NOMO-1 (cell line): Measurements from ENCODE around the gene MN1.

Experiments
- DNase-seq, 2 experiments: peaks; one replicate each; lab custom pipeline; 2025; ENCODE audit not compliant: unreplicated experiment in 2 of 2; lab: John Stamatoyannopoulos, UW

The MN1 gene

GRCh38 chr22:27827604-27828587 is 26.3 kb upstream of the MN1 start:
- DNase-seq, result no peak

DNA sequence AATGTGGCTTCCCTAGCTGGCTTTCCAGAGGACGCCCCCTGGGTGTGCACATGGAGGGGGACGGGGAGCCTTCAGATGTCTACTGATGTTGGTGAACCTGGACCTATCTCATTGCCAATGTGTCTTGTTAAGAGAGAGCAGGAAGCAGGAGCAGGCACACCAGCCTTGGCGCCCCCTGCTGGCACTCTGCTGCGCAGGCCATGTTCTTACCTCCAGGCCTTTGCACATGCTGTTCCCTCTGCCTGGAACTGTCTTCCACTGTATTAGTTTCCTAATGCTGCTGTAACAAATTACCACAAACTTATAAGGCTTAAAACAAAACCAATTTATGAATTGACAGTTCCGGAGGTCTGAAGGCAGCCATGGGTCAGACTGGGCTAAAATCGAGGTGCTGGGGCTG is 23.6 kb upstream of the MN1 start:
- no peak for DNase-seq

DNA sequence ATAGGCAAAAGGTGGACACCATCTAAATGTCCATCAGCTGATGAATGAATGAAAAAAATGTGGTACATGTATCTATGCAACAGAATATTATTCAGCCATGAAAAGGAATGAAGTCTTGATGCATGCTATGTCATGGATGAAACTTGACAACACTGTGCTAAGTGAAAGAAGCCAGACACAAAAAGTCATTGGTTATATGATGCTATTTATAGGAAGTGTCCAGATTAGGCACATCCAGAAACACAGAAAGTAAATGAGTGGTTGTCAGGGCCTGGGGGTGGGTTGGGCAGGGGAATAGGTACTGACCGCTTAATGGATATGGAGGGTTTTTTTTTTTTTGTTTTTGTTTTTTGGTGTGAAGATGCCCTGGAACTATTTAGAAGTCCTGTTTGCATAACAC is 21.7 kb upstream of the MN1 start:
- DNase-seq, result no peak

DNA sequence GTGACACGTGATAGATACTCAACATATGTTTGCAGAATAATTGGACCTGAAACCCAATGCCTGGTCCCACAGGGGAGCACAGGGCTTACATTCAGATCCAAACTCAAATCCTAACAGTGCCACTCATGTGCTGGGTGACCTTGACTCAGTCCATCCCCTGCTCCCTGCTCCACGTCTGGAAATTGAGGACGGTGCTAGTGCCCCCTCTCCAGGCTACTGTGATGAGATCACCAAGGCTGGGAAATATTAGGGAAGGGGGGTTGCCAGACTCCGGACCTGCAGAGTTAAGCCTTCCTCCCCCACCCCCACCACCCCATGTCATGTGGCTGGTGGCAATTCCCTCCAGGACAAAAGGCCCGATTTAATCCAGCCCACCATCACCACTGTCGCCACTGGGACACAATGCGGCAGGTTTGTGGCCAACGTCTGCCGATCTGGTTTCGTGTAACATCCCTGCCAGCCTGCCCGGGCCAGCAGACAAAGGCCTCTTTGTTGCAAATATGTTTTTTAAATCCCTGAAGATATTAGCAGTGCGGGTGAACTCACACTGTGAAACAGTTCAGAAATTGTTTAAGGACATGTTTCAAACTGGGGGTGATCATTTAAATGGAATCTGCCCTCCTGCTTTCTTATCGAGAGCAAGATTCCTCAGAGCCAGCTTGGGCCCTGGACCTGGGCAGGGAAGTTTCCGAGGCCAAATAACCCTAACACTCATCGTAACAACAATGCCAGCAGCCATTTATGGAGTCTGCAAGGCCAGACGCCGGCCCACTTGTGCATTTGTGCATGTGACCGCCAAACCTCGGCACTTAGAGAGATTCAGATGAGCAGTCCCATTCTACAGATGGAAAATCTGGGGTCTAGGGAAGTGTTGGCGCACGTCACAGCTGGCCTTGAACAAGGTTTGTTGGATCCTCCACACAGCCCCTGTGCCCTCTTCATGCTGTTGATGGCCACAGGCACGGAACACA is 19.6 kb upstream of the MN1 start:
- DNase-seq, result no peak

GRCh38 chr22:27816552-27816951 is 15.0 kb upstream of the MN1 start:
- DNase-seq, result no peak

DNA sequence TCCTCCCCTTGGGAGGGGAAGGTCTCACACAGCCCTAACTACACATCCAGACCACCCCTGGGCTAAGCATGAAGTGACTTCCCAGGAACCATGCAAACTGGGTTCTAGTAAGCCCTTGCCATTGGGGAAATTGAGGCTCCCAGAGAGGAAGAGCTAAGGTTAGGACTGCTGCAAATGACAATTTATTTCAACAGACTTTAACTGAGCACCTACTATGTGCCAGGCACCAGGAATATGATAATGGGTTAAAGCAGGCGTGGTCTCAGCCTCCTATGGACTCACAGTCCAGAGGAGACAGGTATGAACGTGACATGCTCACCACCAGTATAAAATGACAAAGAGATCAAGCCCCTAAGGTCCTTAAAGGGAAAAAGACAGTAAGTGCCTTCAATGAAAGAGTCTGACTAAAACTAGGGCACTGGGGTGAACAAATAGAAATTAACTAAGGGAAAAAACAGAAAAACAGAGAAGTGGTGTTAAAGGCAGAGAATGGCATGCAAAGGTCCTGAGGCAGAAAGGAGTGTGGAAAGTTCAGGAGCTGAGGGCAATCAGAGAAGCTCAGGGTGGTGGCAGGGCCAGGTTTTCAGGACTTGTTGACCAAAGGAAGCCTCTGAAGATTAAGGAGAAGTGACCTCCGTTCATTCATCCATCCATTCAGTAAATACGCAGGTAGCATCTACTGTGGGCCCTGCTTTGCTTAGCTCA is 14.4 kb upstream of the MN1 start:
- no peak for DNase-seq

DNA sequence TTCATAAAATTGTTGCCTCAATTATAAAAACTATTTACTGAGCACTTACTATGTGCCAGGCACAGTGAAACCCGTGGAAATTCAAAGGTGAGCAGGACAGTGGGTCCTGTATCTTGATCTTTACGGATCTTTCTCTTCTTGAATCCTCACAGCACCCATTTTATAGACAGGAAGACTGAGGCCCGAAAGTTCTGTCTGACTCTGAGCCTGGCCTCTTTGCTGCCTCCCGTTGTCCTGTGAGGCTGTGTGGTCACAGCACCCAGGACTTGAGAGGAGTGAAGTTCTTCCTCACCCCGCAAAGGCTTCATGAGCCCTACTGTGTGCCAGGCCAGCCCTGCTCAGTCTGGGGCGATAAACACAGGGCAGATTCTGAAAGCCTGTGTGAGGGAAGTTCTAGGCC is 13.4 kb upstream of the MN1 start:
- DNase-seq, result no peak

- DNase-seq, result no peak
Measured at GRCh38 chr22:27811778-27812177, 10.2 kb upstream of the MN1 start.

GRCh38 chr22:27810609-27811151 is 9.1 kb upstream of the MN1 start:
- no peak for DNase-seq

GRCh38 chr22:27809700-27810608 is 8.4 kb upstream of the MN1 start:
- DNase-seq, result no peak

GRCh38 chr22:27809226-27809603 is 7.7 kb upstream of the MN1 start:
- no peak for DNase-seq

- no peak for DNase-seq
Measured at GRCh38 chr22:27808451-27809225, 7.1 kb upstream of the MN1 start.

GRCh38 chr22:27805841-27806240 is 4.3 kb upstream of the MN1 start:
- no peak for DNase-seq

GRCh38 chr22:27804470-27805297 is 3.1 kb upstream of the MN1 start:
- peak; percentile 39 to 60 for DNase-seq

GRCh38 chr22:27803841-27804415 is 2.4 kb upstream of the MN1 start:
- DNase-seq, result no peak

DNA sequence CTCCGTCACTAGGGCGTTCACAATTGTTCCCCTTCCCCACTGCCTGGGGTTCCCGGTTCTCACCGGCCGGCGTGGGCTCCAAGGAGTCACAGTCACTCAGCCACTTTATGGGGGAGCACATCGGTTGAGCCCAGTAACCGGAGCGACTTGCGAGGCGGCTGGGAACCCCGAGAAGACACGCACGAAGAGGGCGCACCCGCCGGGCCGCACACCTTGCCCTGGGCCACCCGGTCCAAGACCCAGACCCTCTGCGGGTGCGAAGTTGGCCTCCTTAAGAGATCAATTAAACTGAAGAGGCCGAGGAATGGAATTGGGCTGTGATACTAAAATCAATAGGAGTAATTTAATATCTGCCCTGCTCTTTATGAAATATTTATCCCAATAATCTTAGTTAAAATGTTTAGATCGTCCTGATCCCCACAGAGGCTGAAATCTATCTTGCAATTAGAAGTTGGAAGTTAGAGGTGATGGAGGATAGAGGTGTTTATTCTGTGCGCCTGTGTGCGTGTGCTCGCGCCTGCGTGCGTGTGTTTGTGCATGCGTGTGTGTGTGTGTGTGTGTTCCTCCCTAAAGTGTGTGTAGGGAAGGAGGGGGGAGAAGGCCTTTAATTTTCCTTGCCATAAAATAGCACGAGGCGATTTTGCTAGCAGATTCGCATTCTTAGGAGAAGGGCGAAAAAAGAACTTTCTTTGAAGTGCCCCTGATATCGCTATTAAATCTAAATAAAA is 954 bp upstream of the MN1 start:
- no peak for DNase-seq

DNA sequence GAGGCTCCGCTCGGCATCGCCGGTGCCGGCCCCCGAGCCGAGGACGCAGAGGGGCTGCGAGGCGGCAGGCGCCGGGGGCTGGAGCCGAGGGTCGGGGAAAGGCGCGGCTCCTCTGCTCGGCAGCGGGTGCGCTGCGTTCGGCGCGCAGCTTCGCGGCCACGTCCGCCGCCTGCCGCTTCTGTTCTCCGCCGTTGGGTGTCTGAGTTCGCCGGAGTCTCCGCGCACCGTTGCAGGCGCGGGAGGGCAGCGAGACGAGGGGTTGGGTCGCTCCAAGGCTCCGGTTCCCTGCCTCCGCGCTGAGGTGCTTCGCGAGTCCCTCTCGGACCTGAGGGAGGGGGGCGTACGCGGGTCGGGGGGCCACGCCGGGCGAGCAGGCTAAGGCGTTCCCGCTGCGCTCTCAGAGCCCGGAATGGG is 347 bp downstream of the MN1 start:
- DNase-seq, result peak; percentile 12 to 33
